Stimulated activated naive CD8-positive, alpha-beta T cell treated with anti-CD3 and anti-CD28 coated beads, Interleukin-15, Interleukin-2, amounts not matched to agents 100 U/mL and 50 U/mL, for 24 hours (primary cell): Measurements from ENCODE around the gene ATXN7.

Source experiments
- ATAC-seq: fragments of 150-1000 bp; cut with Tn5 transposase; one replicate; pipeline ENCODE4 v1.10.0; 2021
- DNase-seq: peaks from one replicate; pipeline ENCODE4 v3.0.0; 2021

Gene ATXN7

GRCh38 chr3:63964681-63965485 is 101.2 kb downstream of the ATXN7 start:
- no peak for DNase-seq

DNA sequence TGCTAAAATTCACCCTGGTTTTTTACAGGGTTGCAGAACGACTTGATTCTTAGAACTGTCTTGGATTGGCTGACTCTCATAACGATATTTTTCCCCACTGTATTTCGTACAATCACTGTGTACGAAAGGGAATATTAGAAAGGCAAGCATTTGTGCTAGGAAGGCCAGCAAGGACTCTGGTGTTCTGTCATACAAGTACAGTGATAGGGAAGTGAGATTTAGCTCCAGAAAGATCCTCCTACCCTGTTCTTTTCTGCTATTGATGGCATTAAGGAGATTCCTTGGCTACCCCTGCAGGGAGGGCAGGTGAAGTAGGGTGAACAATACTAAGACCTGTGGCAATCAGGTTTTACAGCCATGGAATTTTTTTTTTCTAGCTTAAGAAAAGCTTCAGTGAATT is 102.3 kb downstream of the ATXN7 start:
- ATAC-seq (no peak), DNase-seq (no peak)

More at GRCh38 chr3:63964681-63965485, 101.2 kb downstream of the ATXN7 start:
- ATAC-seq = no peak

- no peak for ATAC-seq
- DNase-seq = no peak
Measured at GRCh38 chr3:63966871-63967270, 103.2 kb downstream of the ATXN7 start.

DNA sequence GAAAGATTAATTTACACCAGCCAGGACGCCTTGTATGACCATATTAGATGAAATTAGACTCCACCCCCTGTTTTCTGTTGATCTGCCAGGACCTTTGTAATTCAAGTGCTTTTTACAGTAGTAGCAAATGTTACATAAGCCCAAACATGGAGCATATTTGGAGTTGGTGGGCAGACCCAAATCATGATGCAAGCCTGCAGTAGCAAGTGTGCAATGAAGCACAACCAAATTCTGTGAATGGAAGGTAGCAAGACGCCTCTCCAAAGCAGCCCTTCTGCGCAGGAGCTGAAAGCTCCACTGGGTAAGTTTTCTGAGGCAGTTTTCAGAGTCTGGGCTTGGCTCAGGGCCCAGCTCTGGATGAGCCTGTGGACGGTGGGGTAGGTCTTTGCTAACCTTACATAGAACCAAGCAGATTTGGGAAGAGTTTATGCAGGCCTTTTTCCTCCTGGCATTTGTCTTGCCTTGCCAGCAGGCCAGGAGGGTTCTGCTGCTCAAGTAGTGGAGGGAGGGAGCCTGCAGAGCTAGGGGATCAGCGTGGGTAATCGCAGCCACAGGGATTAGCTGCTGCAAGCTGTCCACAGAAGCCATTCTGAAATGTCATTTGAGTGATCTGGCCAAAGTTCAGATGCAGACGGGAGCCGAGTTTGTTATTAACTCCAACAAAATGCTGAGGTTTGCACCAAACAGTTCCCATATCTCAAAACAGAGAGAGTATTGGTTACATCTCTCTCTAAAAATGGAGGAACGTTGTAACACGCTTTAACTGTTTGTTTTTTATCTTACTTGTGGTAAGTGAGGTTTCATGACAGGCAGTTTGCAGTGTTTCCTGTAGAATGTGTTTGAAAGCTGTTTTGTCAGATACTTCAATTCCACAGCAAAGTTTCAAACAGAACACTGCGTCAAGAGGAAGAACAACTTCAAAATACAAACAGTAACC is 104.3 kb downstream of the ATXN7 start:
- no peak for DNase-seq
- ATAC-seq = peak; percentile 33

DNA sequence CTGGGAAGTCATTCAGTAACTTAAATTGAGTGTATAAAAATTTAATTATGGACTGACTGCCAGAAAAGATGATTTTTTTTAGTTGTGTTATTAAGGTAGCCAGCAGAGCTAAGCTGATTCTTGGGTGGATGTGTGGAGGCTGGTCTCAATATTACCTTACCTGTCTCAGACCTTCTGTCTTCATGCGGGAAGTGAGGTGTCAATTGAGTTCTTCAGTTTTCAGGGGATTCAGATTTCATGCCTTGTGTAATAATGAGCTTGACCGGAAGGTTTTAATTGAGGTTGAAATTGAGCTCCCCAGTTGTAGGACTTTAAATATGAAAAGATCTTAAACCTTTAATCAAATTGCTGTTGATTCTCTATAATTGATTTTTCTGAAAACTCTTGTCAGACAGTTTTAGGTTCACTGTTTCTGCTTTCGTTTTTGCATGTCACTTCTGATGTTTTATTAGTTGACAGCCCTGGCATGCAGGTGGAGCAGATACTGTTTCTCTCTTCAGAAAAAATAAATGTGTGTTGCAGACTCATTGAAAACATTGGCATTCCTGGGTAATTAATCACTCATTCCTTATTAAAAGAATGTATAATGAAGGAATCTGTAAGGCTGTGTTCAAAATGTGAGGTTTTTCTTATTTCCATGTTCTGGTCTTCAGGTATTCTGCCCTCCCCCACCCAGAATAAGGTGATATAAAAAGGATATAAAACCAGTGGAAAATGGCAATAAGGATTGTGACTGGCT is 105.1 kb downstream of the ATXN7 start:
- no peak for ATAC-seq
- DNase-seq = no peak

DNA sequence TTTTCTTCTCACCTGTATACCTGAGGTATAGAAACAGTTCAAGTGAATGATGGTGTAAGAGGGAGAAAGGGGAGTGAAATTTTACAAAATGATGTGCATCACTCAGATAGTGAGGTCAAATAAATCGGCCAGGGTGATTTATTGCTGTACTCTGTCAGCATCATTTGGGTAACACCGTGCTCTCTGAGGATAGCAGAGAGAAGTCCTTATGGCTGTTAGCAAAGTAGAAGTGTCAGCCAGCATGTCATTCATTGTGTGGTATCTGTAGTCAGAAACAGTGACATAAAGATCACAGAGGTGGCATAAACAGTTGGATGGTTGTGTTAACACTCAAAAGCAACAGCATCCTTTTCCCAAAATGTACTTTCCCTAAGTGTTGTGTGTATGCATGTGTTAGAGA is 106.2 kb downstream of the ATXN7 start:
- DNase-seq (no peak), ATAC-seq (peak; percentile 24)

- ATAC-seq = peak; percentile 40
- DNase-seq = no peak
Measured at GRCh38 chr3:63970631-63971475, 107.2 kb downstream of the ATXN7 start.

- DNase-seq (no peak), ATAC-seq (peak; percentile 53)
Measured at GRCh38 chr3:63972196-63972595, 108.5 kb downstream of the ATXN7 start.

- DNase-seq (no peak), ATAC-seq (no peak)
Measured at GRCh38 chr3:63972987-63973386, 109.3 kb downstream of the ATXN7 start.

DNA sequence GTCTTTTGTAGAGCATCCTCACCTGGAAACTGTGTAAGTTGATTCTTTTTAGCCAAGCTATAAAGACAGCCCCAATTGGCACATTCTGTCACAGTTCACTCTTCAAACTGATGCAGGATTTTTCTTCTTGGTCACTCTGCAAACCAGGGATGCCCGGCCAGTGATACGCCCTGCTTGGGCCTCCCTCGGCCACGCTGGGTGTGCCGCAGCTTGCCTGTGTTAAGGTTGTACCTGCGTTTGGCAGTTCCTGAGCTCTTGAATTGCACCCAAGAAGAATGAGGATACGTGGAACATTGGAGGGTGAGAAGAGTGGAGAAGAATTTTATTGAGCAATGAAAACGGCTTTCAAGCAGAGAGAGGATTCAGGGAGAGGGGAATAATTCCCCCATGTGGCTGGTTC is 109.7 kb downstream of the ATXN7 start:
- ATAC-seq (no peak), DNase-seq (no peak)

GRCh38 chr3:63974451-63974850 is 110.8 kb downstream of the ATXN7 start:
- DNase-seq = no peak
- ATAC-seq = no peak

- ATAC-seq = no peak
Measured at GRCh38 chr3:63975723-63976122, 112.1 kb downstream of the ATXN7 start.

DNA sequence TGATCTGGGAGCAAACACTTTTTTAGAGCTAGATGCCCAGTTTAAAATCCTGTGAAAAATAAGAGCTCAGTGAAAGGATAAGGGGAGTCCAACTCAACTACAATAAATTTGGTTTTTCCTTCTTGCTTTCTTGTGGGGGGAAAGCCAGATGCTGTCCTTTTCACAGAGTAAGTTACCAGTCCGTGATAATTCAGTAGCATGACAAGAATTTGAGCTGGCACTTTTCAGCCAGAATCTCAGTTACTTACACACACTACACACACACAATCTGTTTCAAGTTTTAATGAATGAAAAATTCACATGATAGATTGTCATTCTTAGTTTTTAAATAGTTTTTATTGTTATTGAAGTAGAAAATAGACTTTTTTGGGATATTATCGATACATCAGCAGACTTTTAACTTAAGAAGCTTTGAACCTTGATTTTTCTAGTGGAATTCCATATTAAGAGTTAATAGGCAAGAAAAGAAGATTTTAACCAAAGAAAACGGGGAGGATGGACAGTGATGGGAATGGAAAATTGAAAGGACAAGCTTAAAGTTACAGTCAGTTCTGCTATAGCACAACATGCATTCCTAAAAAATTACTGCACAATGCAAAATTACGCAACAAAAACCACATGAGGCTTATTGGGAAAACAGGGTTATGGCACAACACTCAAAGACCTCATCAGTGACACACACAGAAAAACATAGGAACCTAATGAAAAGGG is 112.6 kb downstream of the ATXN7 start:
- DNase-seq (no peak), ATAC-seq (no peak)

More at GRCh38 chr3:63975723-63976122, 112.1 kb downstream of the ATXN7 start:
- DNase-seq = no peak

DNA sequence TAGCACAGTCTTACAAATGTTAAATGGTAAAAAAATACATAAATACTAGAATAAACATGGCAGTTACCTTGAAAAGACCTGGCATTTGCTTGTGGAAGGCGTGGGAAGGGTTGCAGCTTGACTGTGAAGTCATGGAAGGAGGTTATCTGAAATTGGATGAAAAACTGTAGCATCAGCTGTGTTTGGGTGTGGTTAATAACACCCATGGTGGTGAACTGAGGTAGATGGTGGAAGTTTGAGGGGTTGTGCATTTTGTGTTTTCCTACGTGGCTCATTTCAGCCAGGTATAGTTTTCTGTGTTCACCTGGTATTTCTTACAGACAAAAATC is 113.2 kb downstream of the ATXN7 start:
- DNase-seq = no peak

DNA sequence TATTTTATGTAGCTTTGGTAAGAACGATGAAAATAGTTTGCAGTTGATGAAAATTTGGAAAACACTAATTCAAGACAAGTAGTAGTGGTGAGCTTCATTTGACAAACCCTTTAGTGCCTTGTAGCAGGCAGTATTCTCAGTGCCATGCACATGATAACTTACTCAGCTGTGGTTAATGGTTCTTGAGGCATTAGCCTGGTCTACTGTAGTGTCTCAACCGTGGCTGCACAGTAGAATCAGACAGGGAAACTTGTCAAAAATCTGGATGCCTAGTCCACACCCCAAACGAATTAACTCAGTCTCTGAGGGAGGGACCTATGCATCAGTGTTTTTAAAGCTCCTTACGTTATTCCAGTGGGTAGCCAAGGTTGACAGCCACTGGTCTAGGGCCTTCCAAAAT is 114.2 kb downstream of the ATXN7 start:
- DNase-seq = no peak
- ATAC-seq = no peak

More for the DNA sequence above, 113.2 kb downstream of the ATXN7 start:
- no peak for ATAC-seq

- DNase-seq = no peak
- peak; percentile 44 for ATAC-seq
Measured at GRCh38 chr3:63979093-63979885, 115.6 kb downstream of the ATXN7 start.

- no peak for ATAC-seq
- DNase-seq = no peak
Measured at GRCh38 chr3:63980019-63980418, 116.4 kb downstream of the ATXN7 start.

DNA sequence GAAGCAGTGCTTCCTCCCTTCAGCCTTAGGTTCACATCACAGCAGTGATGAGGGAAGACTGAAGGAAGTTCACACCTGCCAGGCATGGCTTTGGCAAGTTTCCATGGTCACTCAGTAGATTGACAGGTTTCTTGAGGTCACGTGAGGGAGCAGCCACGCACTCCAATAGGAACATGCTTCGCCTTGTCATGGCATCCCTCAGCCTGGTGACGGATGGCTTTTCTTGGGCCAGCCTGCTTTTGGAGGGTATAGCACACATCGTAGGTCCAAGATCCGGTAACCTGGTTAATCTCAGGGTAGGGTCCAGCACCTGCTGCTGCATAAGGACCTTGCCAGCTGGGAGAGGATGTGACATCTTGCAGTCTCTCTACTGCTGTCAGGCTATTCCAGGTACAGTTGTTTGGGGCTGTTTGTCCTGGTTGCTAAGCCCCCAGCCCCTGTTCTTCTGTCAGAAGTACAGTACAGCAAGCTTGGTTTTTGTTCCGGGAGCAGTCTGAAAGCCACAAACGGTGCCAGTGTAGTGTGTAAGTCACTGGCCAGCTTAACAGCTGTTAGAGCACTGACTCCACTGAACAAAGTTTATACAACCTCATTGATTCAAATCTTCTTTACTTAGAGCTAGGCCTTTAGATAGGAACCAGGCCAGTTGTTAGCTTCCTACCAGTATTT is 117.3 kb downstream of the ATXN7 start:
- ATAC-seq (no peak), DNase-seq (no peak)

DNA sequence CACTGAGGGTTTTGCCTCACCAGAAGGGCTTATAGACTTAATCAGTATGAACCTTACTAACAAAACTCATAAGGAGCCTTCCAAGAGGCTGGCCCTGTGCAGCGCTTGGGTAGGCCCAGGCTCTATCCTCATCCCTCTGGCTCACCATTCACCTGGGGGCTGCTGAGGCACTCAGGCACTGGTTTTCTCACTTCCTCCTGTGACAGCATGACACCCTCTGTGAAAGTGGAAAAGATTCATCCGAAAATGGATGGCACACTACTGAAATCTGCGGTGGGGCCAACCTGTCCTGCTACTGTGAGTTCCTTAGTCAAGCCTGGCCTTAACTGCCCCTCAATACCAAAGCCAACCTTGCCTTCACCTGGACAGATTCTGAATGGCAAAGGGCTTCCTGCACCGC is 118.3 kb downstream of the ATXN7 start:
- peak; percentile 20 for ATAC-seq
- no peak for DNase-seq

DNA sequence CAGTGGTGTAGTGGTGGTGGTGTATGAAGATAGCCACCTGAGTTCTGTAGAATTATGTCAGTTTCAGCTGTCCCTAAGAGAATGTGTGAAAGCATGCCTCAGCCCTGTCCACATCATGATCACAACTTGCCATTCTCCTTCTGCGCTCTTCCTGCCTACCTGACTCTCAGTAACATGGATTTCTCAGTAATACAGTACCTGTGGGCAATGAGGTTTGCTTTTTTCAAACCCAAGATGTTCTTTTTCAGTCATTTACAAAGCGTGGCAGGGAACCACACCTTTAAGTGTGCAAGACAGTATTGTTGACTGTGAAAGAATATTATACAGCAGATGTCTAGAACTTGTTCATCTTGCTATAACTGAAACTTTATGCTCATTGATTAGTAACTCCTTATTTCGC is 120.7 kb downstream of the ATXN7 start:
- DNase-seq (no peak), ATAC-seq (no peak)
